Effector CD8-positive, alpha-beta T cell (primary cell): Measurements from ENCODE around the gene FRMD4A.

Experiments
- DNase-seq: peaks from one replicate; lab custom pipeline; 2025; lab: John Stamatoyannopoulos, UW
- total RNA-seq, 4 experiments: gene quantifications; one replicate each; lab custom pipeline; 2026; lab: John Stamatoyannopoulos, UW

Gene FRMD4A
- total RNA-seq: 0 to 1.4 (median 0.92) reads per million in 4 experiments

DNA sequence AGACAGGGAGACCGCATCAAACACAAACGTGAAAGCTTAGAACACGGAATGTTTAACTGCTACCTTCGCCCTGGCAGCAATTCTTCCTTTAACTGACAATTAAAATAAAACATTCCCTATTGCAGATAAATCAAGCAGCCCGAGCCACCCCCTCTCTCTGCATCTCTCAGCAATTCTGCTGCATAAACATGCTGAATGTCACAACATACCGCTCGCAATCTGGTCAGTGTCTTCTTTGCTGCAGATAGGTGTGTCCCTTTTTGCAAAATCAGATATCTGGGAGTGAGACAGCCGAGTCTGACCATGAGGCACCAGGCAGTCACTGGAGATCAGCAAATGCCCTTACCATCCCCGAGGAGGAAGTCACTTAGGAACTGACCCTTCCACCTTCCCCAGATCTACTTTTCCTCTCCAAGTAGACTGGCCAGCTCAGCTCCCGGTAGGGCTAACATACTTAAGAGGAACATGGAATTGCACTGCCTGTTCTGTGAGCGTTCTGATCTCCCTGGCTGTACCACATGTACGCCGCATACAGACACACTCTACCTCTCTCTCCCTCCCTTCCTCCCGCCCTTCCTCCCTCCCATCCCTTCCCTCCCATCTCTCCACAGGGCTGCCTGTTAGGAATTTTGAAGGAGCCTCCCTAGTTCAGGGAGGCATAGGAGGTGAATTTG, at the start of gene FRMD4A:
Gene FRMD4A, minus strand, starts transcription at position 537 of the 674 bp plus-strand sequence.
- no peak for DNase-seq

DNA sequence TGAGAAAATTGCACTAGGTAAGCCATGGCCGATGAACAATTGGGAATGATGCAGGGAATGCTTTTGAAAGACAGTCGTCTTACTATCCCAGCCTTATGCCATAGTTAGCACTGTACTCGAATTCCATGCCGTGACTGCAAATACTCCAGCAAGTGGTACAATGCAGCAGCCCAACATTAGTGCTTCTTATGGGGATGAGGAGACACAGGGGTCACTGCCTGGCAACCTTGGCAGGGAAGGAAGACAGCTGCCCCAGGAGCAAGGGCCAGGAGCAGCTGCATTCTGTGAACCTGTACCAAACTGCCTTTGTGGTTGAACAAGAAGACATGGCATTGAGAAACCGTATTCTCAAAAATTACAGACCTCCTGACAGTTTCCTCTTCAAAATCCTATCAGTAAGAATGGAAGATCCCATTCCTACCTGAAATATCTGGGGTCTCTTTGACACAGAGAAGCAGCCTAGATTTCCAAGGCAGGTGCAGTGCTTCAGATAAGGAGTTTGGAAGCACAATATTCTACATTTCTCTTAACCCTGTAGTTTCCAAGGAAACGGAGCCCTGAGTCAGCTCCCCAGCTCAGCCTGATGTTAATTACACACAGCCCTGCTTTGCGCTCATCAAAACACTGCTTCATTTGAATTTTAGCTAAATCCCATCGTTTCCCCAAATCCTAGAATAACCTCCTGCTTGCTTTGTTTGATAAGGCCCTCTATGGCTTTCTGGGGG, 49.0 kb upstream of the FRMD4A start:
- no peak for DNase-seq

DNA sequence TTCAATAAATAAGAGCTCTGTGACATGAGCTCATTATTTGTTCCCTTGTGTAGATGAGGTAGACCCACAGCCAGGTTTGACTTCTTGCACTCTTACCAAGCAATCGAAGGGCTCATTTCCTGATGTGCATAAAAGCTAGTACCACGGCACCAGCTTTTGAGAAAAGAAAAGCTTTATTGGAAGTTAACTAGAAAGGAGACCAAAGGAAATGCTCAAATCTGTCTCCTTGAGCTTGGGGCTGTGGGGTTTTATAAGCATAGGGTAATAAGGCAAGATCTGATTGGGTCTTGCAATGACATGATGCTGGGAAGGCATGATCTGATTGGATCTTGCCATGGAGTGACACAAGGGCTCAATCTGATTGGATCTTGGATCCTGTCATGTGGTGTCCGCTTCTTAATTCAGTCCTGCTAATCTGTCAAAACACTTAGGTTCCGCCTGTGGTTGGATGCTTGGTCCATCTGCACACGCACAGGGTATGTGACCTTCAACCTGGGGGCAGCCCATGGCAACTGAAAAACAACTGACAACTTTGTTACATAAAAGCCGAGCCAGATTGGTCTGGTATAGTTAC, 47.8 kb upstream of the FRMD4A start:
- DNase-seq: no peak

DNA sequence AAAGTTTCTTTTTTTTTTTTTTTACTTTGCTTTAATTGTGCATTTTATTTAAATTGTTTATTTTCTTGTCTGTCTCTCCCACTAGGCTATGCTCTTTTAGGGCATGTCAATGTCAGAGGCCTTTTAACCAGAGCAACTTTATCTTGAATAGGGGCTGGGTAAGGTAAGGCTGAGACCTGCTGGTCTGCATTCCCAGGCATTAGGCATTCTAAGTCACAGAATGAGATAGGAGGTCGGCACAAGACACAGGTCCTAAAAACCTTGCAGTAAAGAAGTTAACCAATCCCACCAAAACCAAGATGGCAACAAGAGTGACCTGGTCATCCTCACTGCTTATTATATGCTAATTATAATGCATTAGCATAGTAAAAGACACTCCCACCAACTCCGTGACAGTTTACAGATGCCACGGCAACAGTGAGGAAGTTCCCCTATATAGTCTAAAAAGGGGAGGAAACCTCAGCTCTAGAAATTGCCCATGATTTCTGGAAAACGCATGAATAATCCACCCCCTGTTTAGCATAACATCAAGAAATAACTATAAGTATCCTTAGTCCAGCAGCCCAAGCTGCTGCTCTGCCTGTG, 47.0 kb upstream of the FRMD4A start:
- no peak for DNase-seq

DNA sequence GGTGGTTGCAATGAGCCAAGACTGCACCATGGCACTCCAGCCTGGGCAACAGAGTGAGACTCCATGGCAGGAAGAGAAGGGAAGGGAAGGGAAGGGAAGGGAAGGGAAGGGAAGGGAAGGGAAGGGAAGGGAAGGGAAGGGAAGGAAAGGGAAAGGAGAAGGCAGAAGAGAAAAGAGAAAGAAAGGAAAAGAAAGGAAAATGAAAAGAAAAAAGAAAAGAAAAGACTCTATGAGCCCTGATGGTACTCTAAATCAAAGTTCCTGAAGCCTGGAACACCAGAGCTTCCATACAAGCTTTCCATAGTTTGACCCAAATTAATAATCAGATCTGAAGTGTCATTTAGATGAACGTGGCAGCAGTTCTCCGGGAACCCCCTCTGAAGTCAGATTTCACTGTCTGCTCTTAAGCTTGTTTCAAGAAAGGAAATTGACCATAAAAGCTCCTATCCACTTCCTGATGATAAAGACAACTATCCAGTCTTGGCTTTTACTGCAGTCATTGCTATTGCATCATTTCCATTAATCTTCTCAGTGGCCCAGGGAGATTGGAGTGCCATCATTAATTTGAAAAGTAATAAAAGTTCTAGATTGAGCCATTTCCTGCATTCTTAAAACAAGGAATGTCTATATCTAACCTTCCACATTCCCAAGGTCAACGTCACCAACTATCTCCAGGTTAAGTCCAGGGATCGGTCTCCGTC, 44.2 kb upstream of the FRMD4A start:
- no peak for DNase-seq

DNA sequence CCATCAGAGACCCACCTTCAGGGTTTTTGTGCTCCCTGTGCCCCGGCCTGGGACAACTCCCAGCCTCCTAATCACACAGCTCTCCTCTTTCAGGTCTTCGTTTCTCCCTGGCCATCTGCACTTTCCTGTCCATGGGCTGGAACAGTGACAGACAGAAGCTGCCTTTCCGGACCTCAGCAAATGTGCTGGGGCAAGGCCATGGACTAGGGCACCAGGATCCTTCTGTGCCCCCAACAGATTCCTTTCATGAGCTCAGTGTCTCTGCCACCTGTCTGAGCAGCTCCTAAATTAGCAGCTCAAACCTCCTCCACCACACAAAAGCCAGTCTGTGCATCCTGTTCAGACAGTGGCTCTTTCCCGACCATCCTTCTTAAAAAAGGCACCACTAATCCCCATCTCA, 41.9 kb upstream of the FRMD4A start:
- no peak for DNase-seq

DNA sequence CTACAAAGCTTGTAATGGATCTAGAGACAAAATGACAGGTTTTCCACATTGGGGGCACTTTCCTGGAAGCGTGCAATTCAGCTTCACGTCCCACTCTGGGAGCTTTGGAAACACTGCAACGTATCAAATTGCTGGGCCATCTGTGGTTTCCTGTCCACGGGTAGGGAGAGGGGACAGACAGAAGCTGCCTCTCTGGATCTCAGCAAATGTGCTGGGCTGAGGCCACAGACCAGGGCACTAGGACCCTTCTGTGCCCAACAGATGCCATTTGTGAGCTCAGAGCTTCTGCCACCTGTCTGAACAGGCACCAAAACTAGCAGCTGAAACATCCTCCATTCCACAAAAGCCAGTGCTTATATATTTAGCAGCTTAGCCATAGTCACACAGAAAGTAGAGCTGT, 40.9 kb upstream of the FRMD4A start:
- no peak for DNase-seq

DNA sequence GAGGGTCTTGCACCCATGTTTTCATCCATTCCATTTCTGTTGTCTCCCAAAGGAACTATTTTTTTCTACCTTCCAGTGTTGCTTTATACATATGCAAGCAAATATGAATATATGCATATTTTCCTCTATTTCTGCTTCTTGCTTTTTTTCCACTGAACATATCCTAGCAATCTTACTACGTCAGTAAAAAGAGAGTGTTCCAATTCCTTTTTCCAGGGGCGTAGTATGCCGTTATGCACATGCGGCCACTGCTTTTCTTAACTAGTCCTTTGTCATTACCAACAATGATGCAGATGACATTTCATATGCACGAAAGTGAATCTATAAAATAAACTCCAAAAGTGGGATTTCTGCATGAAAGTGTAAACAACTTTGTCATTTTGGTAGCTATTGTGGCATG, 40.2 kb upstream of the FRMD4A start:
- no peak for DNase-seq

DNA sequence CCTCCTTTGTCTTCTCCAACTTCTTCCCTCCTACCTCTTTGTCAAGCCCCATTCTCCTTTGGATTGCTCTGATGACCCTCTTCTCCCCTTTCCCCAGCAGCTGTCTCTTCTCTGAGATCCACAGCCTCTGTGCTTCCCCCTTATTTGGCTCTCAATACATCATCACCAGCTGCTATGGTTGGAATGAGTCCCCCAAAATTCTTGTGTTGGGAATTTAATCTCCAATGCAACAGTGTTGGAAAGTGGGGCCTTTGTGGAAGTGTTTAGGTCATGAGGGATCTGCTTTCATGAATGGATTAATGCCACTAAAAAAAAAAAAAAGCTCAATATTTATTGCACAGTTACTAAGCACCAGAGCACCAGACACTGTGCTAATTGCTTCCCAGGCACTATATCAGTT, 39.2 kb upstream of the FRMD4A start:
- no peak for DNase-seq

DNA sequence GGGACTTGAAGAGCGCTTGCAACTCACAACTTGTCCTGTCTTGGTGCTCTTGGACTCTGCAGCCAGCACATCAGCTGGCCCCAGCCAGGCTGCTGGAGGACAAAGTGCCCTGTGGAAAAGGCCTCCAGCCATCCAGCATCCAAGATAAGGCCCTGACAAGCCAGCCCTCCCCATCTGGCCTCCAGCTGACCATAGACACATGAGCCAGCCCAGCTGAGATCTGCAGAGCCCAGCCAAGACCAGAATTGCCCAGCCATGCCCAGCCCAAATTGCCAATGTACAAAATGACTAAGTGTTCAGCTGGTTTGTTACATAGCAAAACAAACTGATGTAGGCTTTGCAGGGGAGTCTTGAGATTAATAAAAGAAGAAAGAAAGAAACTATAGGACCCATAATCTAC, 36.0 kb upstream of the FRMD4A start:
- DNase-seq: no peak

DNA sequence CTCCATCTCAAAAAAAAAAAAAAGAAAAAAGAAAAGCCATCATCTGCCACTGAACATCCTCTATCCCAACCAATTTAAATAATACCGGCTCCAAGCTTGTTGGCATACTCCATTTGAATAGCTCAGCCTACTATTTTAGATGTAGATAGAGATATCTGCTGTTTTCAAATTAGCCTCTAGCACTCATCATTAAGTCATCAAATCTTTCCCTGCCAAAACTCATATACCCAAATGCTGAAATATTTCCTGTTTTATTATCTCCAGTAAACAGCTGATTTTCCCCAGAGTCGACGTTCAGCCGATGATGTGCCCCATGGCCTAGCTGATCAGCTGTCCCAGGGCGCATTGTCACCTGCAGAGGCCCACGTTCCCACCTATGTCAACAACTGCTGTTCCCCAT, 34.5 kb upstream of the FRMD4A start:
- DNase-seq: no peak

DNA sequence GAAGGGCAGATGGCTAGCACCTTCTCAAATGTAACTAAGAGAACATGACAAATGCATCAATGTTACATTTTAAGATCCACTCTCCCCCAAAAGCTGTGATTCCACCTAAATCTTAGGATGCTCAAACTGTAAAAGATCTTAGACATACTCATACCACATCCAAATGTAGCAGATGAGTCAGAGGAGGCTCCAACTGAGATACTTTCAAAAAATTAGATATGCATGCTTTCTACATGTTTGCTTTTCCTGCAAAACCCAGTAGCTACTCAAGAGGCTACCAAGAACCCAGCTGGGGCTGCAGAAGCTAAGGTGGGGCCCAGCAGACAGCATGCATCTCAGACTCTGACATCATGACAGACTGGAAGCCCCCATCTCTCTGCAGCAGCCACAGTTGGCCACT, 31.4 kb upstream of the FRMD4A start:
- DNase-seq: no peak

DNA sequence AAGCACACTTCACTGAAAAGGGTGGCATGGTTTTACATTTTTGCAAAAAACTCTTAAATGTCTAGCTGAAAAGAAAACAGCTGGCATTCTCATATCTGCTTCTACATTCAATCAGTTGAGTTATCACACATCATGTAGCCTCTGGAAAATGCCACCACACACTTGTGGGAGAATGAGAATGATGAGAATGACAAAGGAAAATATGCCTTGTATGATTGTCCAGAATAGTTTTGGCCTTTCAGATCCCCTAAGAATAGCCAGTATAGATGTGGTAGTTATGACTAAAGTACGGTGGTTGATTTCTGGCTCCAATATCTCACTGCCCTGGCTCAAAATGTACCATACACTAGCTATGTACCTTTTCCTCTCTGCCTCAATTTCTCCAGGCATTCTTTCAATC, 30.2 kb upstream of the FRMD4A start:
- no peak for DNase-seq

DNA sequence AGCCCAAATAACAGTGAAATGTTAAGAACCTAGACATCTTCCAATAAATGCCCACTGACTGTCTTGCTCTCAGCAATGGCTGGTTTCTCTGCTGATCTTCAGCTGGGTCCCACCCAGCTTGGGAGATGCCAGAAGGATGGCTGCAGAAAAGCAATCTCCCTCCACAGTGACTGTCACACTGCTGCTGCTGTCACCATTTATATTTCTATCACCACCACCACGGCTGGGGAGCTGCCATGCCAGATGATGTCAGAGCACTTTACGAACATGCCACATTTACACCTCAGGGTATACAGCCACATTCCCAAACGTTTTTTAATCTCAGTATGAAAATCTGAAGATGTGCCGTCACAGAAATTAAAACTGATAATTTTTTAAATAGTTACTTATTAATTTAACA, 29.8 kb upstream of the FRMD4A start:
- no peak for DNase-seq

DNA sequence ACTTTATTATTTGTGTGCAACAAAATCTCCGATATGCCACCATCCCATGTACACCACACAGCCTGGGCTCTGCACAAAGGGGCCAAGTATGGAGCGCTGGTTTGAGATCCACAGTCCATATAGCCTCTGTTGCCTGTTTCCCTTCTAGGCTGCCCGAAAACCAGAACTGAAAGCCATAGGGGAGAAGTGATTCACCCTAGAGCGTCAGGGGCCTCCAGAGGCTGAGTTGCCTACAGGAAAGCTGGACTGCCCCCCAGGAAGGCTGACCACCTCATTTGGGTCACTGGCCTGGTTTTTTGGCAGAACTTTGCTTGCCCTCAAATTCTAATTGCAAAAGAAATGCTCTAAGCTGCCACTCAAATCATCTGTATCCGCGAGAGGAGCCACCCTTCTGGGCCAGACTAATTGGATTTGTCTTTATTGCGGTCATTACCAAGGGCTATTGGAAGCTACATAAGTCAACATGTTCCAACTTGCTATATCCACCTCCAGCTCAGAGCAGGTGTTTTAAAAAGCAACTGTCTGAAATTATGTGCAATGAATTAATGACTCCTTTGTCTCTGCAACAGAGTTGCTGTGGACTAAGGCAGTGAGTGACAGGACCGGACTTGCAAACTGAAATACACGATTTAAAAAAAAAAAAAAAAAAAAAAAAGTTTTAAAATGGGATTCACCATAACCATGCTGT, 28.3 kb upstream of the FRMD4A start:
- DNase-seq: no peak

DNA sequence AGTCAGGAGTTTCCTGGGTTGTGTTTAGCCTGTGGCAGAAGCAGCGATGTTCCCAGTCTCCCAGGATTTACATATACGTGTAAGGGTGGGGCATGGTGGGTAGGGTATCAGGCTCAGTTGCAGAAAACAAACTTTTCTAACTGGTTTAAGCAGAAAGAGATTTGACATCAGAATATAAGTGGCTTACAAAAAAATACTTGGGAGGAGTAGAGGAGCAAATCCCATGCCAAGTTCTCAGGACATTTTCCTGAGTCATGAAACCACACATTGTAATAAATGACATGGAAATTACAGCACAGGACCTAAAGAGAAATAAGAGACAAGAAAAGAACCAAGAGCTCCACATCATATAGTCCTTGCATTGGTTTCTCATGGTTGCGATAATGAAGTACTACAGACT, 26.2 kb upstream of the FRMD4A start:
- no peak for DNase-seq

DNA sequence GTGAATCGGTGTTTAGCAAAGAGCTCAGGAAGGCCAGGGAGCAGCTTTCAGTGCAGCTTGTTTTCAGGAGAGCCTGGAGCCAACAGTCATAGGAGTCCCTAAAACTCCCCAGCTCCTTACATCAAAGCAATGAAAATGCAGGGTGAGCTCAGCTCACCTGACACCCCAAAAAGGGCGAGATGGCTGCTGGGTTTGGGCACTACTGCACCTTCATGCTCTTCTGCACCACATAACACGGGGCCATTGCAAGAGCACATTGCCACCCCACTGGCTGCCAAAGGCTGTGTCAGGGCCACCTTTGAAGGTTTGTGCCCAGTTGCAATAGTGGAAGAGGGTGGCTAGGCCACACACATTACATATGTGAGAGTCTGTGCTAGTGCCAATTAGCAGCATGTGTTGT, 25.0 kb upstream of the FRMD4A start:
- no peak for DNase-seq

DNA sequence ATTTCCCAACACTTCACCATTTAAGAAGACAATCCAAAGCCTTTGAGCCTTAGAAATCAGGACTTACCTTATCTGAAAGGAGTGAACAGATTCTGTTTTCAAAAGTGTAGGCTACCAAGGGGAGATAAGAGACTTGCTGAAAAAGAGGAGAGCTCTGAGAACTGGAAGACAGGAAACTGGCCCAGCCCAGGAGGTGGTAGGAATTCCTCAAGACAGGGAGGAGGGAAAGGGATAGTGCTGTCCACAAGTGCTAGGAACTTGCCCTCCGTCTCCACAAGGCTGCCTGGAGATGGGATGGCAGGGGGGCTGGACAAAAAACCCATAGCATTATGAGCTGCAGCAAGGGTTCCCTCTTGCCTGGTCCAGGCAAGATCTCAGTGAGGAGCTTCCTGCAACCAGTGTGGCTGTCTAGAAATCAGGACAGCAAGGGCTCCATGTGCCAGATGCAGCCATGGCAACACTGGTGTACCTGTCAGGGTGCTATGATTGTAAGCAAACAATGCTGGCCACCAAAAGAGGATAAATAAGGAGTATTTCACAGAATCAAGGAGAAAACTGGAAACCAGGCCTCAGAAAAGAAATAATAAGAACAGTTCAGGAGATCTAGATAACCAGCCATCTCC, 22.7 kb upstream of the FRMD4A start:
- no peak for DNase-seq

DNA sequence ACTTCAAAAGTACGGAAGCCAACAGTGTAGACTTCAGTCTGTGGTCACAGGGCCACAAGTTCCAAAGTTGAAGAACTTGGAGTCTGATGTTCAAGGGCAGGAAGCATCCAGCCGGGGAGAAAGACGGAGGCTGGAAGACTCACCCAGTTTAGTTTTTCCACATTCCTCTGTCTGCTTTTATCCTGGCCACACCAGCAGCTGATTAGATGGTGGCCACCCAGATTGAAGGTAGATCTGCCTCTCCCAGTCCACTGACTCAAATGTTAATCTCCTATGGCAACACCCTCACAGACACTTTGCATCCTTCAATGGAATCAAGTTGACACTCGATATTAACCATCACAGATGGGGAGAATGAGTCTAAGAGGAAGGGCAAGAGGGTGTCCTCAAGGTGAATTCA, 19.3 kb upstream of the FRMD4A start:
- DNase-seq: no peak

DNA sequence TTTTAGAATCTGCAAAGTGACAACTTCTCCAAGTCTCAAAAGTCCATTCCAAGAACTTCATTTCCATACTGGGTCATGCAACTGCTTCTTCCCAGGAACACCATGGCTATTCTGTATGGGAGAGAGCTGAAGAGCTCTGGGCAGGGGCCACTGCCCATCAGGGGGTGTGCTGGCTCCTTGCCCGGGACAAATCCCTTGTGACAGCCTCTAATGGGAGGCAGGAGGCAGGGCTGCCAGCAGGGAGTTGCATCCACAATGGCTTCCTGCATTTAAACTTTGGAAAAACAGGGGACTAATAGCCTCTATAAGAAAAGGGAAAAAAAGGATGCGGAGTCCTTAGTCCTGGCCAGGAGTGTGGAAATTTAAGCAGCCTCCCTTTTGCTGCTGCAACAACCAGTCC, 18.4 kb upstream of the FRMD4A start:
- DNase-seq: no peak

DNA sequence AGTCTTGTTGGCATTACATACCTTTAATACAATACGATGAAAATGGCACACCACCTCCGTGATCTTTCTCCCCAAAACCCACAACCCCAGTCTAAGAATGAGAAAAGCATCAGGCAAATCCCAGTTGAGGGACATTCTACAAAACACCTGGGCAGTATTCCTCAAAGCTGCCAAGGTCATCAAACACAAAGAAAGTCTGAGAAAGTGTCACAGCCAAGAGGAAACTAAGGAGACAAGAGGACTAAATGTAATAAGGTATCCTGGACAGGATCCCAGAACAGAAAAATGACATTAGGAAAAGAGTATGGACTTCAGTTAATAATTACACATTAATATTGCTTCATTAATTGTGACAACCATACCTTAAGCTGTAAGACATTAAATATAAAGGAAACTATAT, 14.5 kb upstream of the FRMD4A start:
- DNase-seq: no peak
